ENCODE results near the gene FUCA1.
A peak's percentile ranks its signal among the peaks of the same experiment; 100 is the strongest.

Gene FUCA1

DNA sequence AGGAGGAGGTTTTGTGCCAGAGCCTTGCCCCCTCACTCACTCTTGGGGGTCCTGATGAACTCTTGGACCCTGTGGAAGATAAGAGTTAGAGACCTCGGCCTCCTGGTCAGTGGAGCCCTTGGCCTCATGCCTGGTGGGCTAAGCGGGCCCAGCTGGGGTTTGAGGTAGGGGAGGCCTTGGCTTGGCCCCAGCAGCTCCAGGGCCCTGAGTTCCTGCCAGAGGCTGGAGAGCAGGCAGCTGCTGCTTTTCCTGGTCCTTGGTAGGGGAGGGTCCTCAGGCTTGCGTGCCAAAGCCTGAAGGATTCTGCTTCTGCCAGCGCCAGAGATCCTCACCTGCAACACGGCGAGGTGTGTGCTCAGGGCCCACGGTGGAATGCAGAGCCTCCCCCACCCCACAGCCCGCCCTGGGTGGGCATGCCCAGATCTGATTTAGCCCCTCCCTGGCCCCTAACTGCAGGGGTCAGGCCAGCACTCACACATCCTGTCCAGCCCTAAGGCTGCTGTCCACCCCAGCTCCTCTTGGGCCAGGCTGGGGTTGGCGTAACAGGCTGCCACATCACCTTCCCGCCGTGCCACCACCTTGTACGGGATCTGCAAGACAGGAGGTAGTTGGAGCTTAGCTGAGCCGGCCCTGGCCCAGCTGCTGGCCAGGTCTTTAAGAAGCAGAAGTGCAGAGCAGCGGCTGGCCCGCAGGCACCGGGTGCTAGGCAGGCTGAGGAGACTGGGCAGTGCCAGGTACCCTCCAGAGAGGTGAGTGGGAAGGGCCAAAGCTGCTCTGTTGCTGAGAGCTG, 72.2 kb downstream of the FUCA1 start:
- Mint-ChIP-seq H3K9me3 (no peaks in the 10 kb centered on the region), H3K27ac (peak overlapping the region; percentile 56), H3K36me3 (peaks cover 84% of the 10 kb centered on the region), H3K4me3 (no peak overlapping the region), H3K4me1 (peaks cover 47% of the 10 kb centered on the region)
- DNase-seq (ENCODE audit: low spot score in 2 of 2) (no peak), ATAC-seq (no peak)

All from stimulated activated effector memory CD8-positive, alpha-beta T cell treated with anti-CD3 and anti-CD28 coated beads, Interleukin-12 subunit alpha, Interleukin-12 subunit beta, amount 100 ng/mL, for 72 hours (primary cell).